ENCODE measurements around the gene PPFIA4.
"Not testable (repeated sequence)": the region's sequence is repeated elsewhere in the genome, so short reads cannot be mapped to it uniquely, and the experiment has no call there.

Gene PPFIA4

DNA sequence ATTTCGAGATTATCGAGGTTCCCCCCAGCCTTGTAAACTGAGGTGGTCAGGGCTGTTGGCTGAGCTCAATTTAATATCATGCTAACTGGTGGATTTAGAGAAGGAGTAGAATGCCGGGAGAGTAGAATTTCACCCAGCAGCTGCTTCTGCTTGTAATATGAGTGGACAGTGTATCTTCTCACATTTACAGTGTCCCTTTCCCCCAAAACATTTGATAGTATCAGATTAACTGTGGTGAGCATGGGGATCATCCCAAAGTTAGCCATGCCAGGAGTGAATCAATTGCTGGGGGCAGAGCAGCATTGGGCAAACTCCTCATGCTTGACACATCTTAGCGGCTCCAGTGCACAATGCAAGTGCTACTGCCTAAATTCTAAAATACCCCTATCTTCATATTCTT, 9.2 kb upstream of the PPFIA4 start:
- DNase-seq (ENCODE audit: low spot score) = no peak

DNA sequence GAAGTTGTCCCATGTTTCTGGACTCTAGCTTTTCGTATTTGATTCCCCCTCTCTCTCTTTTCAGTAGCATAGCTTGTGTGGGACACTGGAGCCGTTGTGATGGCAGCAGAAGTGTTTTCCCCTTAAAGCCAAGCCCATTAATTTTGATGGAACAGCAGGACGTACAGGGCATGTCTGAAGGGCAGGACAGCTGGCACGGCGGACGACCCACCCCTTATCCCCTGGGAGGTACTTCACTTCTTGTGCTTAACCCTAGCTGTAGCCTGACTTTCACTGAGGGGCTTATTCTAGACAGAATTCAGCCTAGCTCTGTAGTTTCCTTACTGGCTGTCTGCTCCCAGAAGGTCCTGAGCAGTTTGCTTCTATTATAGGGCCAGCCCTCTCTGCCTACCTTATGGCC, 8.6 kb upstream of the PPFIA4 start:
- no peak for DNase-seq (ENCODE audit: low spot score)

DNA sequence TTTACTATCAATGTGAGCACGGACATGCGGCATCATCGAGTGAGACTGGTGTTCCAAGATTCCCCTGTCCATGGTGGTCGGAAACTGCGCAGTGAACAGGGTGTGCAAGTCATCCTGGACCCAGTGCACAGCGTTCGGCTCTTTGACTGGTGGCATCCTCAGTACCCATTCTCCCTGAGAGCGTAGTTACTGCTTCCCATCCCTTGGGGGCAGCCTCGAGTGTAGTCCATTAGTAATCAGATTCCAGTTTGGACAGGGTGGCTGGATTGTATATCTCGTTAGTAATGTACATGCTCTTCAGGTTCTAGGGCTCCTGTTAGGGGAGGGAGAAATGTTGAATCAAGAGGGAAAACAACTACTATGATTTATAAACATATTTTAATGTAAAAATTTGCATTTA, 3.4 kb upstream of the PPFIA4 start:
- not testable (repeated sequence) for DNase-seq (ENCODE audit: low spot score)

DNA sequence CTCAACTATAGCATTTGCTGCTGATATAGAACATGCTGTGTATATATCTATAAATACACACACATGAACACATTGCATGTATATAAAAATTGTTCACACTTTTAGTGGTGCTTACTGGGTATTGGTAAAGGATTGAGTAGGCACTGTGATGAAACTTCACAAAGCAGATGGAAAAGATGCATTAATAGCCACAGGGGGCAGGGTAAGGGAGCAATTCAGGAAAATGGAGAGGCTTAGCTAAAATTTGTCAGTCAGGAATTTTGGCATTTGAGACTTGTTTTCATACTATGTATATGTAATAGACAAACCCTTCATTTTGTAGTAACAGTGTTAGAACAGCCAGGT, 633 bp upstream of the PPFIA4 start:
- DNase-seq (ENCODE audit: low spot score) = no peak

GRCh38 chr1:203026666-203027663, 674 bp downstream of the PPFIA4 start:
- no peak for DNase-seq (ENCODE audit: low spot score)

GRCh38 chr1:203028067-203028783, 1.9 kb downstream of the PPFIA4 start:
- DNase-seq (ENCODE audit: low spot score) = no peak

DNA sequence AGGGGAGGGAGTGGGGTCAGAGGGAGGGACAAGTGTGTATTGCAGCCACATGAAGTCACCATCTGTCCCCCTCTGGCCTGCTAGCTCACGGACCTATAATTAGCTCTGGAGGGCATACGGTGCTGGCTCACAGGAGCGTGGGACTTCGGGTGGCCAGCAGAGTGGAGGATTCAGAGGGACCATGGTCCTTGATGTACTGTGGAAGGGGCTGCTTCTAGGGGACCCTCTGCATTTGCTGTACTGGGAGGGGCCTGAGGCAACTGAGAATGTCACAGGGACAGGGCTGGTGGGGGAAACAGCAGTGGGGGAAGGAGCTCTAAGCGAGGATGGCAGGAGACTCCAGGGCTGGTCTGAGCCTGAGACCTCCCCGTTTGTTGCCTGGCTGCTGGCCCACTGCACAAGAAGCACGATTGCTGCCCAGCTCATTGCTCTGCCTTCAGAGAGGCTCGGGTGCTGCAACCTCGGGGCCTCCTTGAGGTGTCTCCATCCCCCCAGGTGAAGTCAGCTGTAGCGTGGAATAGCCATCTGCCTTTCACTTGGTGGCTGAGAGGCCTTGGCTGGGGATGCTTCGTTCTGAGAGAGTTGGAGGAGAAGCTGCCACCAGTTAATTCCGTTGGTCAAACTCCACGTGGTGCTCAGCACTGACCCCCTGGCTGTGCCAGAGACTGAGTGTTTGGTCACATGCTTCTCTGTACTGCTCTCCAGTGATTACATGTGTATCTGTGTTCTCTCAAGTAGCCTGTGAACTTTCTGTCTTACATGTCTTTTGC, 2.7 kb downstream of the PPFIA4 start:
- no peak for DNase-seq (ENCODE audit: low spot score)

DNA sequence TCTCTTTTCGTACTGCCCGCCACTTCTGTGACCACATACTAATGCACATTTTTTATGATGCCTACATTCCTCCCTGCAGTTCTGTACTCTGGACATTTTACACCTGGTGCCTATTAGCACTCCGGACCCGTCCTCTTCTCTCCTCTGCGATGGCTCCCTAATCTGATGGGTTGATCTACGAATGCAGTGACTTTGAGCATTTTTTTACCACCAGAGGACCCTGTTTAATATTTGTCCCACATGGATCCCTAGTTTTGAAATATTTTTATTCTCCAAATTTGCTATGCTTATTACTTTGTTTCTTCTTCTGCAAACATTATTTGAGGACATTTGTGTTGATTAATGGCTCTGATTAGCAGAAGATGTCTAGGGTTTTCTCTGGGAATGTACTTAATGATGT, 5.2 kb downstream of the PPFIA4 start:
- DNase-seq (ENCODE audit: low spot score) = no peak

DNA sequence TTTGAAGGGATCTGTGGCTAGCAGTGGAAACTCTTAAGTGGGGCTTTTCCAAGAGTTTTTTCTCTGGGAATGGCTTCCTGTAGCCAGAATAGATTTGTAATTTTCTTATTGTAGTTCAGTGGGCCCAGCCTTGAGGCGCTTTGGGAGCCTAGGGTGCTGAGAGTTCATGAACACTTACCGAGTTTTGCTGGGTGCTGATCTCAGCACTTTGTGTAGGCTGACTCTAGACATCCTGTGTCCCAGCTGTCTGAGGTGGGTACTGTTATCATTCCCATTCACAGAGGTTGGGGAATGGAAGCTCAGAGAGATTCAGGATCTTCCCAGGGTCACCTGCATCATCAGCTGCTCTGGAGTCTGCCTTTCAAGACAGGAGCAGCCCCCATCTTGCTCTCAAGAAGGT, 7.0 kb downstream of the PPFIA4 start:
- no peak for DNase-seq (ENCODE audit: low spot score)

GRCh38 chr1:203033917-203034316, 7.6 kb downstream of the PPFIA4 start:
- no peak for DNase-seq (ENCODE audit: low spot score)

GRCh38 chr1:203034422-203035110, 8.3 kb downstream of the PPFIA4 start:
- no peak for DNase-seq (ENCODE audit: low spot score)

DNA sequence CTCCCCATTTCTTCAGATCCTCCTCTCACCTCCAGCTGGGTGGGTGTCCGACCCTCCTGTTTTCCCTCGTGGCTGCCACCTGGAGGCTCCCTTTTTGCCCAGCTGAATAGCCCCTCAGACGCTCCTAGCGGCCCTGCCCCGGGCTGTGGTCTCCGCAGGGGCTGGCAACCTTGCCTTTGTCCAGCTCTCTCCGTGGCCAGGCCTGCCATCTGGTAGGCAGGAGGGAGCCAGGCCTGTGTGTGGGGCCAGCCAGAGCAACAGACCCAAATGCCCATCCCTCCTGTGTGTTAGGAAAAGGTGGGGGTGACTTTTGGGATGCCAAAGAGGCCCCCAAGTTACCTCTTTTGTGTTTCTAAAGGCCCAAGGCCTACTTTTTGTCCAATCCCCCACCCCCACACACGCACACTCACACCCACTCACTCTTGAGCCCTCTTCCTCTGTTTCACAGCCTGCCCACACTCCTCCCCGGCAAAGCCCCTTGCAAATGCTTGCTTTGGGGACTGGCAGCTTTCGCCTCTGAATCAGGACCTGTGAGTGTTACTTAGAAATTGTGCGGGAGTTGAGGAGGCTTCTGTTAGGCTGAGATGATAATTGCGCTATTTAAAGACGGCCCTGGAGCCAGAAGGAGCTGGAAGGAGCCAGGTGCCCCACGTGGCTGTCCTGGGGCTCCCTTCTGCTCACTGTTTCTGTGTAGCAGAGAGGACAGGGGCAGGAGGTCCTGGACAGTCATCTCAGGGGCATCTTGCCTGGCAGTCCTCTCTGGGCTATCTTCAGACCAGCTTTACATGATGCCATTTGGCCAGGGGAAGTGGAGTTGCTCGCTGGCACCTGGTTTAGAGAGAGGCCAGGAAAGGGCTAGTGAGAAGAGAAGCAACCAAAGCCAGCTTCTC, 9.1 kb downstream of the PPFIA4 start:
- no peak for DNase-seq (ENCODE audit: low spot score)

GRCh38 chr1:203036135-203036534, 9.8 kb downstream of the PPFIA4 start:
- no peak for DNase-seq (ENCODE audit: low spot score)

- no peak for DNase-seq (ENCODE audit: low spot score)
Measured at GRCh38 chr1:203036537-203036936, 10.2 kb downstream of the PPFIA4 start.

GRCh38 chr1:203037509-203038190, 11.4 kb downstream of the PPFIA4 start:
- no peak for DNase-seq (ENCODE audit: low spot score)

DNA sequence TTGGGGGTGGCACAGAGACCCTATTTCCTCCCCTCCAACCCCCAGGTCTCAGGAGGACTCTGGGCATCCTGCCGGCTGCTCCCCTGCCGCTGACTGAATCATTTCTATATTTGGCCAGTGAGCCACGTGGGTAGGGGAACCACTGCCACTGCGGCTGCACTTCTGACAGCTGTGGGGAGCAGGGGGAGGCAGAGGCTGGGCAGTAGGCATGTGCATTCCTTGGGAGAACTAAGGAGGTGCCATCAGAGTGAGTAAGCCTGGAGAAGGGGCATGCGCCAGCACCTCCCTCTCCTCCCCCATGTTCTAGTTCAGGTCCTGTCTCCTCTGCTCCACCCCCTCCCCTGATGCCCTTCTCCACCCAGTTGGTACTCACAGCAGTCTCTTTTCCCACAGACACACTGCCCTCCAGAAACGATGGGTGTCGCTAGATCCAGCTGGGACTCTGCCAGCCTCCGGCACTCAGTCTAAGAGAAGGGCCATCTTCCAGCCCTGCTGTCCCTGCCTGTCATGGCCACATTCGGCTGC, 12.0 kb downstream of the PPFIA4 start:
- DNase-seq (ENCODE audit: low spot score) = no peak

- peak; percentile 62 for DNase-seq (ENCODE audit: low spot score)
Measured at GRCh38 chr1:203038891-203039608, 12.8 kb downstream of the PPFIA4 start.

- no peak for DNase-seq (ENCODE audit: low spot score)
Measured at GRCh38 chr1:203039609-203040512, 13.6 kb downstream of the PPFIA4 start.
